ENCODE data around the gene HYOU1.
"Not testable (repeated sequence)": the region's sequence is repeated elsewhere in the genome, so short reads cannot be mapped to it uniquely, and the experiment has no call there.

The HYOU1 gene

GRCh38 chr11:119084663-119085436 is 27.8 kb upstream of the HYOU1 start, which contains the start of gene HMBS:
Gene HMBS, plus strand, starts transcription at chr11:119084881. Its CDS starts 153 bp downstream, at chr11:119085034.
- DNase-seq, result peak; percentile 94

- DNase-seq, result no peak
Measured at GRCh38 chr11:119081682-119082260, 24.8 kb upstream of the HYOU1 start.

GRCh38 chr11:119078675-119079420 is 21.8 kb upstream of the HYOU1 start:
- DNase-seq, result no peak

GRCh38 chr11:119077839-119078238 is 20.8 kb upstream of the HYOU1 start:
- no peak for DNase-seq

- peak; percentile 95 for DNase-seq
Measured at GRCh38 chr11:119067371-119068222, 10.6 kb upstream of the HYOU1 start, which contains the start of gene VPS11. Gene VPS11, plus strand, starts transcription at chr11:119067818. Its CDS starts 6 bp downstream, at chr11:119067824.

GRCh38 chr11:119065369-119065768 is 8.4 kb upstream of the HYOU1 start:
- peak; percentile 31 for DNase-seq

- DNase-seq, result peak; percentile 38
Measured at GRCh38 chr11:119062779-119063178, 5.8 kb upstream of the HYOU1 start.

- no peak for DNase-seq
Measured at GRCh38 chr11:119061256-119061655, 4.3 kb upstream of the HYOU1 start.

GRCh38 chr11:119059128-119059527 is 2.1 kb upstream of the HYOU1 start:
- not testable (repeated sequence) for DNase-seq

GRCh38 chr11:119056421-119056999 is 495 bp downstream of the HYOU1 start:
- no peak for DNase-seq

GRCh38 chr11:119055901-119056300 is 1.1 kb downstream of the HYOU1 start:
- DNase-seq, result no peak

GRCh38 chr11:119054418-119054817 is 2.6 kb downstream of the HYOU1 start:
- no peak for DNase-seq

GRCh38 chr11:119052163-119052814 is 4.7 kb downstream of the HYOU1 start:
- no peak for DNase-seq

- no peak for DNase-seq
Measured at GRCh38 chr11:119051440-119052162, 5.4 kb downstream of the HYOU1 start.

GRCh38 chr11:119049081-119049480 is 7.9 kb downstream of the HYOU1 start:
- DNase-seq, result no peak

GRCh38 chr11:119048644-119049043 is 8.4 kb downstream of the HYOU1 start:
- no peak for DNase-seq

- no peak for DNase-seq
Measured at GRCh38 chr11:119047205-119047604, 9.8 kb downstream of the HYOU1 start.

- no peak for DNase-seq
Measured at GRCh38 chr11:119046489-119046888, 10.5 kb downstream of the HYOU1 start.

GRCh38 chr11:119044708-119045107 is 12.3 kb downstream of the HYOU1 start:
- DNase-seq, result no peak

GRCh38 chr11:119042927-119043326 is 14.1 kb downstream of the HYOU1 start:
- no peak for DNase-seq

All from fibroblast of skin of right quadriceps (primary cell).